Measurements from ENCODE around the gene NDUFS4.
"Not testable (repeated sequence)": the region's sequence is repeated elsewhere in the genome, so short reads cannot be mapped to it uniquely, and the experiment has no call there.

Gene NDUFS4

DNA sequence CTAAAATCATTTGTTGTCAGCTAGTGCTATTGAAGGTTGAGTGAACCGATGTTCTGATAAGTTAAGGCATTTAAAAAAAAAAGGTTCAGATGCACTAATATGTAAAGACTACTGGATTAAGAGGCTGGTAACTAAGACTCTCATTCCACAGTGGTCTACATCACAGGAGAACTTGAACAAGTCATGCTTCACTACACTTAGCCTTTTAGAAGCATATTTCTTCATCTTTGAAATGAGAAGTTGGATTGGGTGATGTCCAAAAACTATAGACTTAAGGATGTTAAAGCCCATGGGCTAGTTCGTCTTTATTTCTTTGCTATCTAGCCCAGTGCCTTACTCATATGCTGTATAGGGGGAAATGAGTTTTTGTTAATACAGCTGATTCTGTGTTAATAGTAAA lies 107.2 kb downstream of the NDUFS4 start:
- DNase-seq (ENCODE audit: low spot score): no peak

DNA sequence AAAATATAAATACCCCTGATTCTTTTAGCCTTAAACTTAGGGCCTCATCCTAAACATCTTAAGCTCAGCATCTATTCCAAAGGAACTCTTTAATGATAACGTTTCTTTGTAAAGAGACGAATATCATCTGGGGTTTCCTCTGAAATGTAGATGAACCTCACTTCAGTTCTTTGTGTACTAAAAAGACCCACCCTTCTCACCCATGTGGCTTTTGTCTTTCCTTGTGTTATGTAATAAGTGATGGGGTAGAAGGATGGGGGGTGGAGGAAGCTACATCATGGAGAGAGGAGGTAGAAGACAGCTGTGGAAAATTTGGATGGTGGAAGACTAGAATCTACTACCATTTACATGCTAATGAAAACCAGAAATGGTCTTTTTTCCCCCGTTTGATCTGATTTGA lies 111.0 kb downstream of the NDUFS4 start:
- no peak for DNase-seq (ENCODE audit: low spot score)

DNA sequence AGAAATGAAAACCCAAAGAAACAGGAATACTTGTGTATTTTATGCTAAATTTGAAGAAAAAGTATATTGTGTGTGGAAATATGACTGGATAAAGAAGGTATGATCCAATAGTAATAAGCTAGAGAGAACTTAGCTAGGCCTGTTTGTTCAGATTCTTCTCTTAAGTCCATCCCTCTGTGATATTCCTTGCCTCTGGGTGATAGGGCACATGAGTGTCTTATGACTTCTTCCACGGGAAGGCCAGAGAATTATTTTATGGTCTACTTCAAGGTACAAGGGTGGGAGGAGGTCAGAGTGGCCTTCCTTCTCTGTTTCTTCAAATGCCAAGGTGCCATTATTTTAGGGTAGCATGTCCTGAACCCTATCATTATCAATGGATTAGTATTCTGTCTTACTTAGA lies 113.7 kb downstream of the NDUFS4 start:
- DNase-seq (ENCODE audit: low spot score): no peak

DNA sequence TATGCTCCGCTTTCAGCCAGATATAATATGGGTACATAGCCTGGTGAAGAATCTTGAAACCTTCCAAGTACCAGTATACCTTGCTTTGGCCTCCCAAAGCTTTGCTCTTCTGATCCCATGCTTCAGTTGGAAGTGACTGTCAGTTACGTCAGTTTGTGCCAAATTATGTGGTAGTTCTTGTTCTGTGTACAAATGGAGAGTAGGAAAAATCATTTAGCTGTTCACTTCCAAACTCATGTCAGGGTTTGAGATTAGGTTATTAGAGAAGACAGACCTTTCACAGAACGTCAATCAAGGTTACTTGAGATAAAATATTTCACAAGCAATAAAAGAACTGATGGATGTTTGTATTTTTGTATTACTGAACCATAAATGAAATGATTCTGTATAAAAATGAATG lies 117.2 kb downstream of the NDUFS4 start:
- no peak for DNase-seq (ENCODE audit: low spot score)

DNA sequence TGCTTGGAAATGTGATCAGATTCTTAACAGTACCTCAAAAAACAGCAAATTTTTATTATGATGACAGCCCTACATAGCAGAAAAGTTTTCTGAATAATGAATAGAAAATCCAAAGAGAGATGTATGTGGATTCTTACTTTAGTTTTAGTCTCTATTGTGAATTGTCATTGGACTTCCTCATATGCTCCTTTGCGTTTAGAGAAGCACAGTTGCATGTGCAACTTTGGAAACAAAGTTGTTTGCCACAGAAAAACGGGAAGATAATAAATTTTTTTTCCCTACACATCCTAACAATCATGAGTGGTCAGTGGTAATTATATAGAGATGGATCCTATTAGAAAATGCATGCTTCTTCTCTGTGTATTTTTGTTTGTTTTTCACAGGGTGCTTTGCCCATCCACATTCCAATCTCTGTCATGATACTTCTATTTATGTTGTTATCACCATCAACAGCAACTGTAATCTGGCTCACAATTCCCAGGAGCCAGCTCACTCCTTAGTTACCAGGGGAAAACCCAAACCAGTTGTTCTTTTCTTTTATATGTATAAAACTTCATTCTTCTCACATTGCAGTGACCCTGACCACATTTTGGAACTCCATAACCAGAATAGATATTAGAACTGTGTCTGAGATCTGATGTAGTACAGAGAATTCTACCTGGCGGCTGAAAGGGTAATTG lies 118.7 kb downstream of the NDUFS4 start:
- DNase-seq (ENCODE audit: low spot score): no peak

DNA sequence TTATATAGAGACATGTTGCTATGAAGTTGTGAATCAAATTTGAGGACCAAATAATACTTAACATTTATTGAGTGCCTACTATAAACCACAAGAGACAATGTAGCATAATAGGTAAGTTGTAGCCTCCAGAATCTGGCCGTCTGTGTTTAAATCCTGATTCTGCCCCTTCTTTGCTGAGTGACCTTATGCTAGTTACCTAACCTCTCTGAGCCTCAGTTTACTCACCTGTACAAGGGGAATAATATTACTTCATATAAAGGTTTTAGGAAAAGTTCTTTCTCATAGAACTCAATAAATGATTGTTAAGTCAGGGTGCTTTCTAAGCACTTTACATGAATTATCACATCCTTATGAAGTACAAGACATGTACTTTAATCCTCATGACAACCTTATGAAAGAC lies 120.6 kb downstream of the NDUFS4 start:
- no peak for DNase-seq (ENCODE audit: low spot score)

DNA sequence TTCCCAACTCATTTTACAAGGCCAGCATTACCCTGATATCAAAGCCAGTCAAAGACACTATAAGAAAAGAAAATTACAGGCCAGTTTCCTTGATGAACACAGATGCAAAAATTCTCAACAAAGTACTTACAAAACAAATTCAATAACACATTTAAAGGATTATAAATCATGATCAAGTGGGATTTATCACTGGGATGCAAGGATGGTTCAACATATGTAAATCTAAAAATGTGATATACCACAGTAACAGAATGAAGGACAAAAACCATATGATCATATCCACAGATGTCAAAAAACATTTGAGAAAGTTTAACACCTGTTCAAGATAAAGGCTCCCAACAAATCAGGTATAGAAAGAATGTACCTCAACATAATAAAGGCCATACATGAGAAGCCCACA lies 130.6 kb downstream of the NDUFS4 start:
- DNase-seq (ENCODE audit: low spot score): no peak

DNA sequence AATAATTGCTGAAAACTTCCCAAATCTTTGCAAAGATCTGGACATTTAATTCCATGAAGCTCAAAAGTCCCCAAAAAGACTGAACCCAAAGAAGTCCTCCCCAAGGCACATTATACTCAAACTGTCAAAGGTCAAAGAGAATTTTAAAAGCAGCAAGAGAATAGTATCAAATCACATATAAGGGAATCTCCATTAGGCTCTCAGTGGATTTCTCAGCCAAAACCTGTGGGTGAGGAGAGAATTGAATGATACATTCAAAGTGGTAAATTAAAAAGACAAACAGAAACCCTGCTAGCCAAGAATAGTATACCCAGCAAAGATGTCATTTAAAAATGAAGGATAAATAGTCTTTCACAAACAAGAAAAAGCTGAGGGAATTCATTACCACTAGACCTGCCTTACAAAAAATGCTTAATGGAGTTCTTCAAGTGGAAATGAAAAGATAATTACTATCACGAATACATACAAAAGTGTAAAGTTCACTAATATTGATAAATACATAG lies 134.1 kb downstream of the NDUFS4 start:
- no peak for DNase-seq (ENCODE audit: low spot score)

DNA sequence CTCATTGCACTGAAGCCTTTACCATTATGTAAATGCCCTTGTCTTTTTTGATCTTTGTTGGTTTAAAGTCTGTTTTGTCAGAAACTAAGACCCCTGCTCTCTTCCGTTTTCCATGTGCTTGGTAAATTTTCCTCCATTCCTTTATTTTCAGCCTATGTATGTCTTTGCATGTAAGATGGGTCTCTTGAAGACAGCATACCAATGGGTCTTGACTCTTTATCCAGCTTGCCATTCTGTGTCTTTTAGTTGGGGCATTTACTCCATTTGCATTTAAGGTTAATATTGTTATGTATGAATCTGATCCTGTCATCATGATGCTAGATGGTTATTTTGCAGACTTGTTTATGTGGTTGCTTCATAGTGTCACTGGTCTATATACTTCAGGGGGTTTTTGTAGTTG lies 150.0 kb downstream of the NDUFS4 start:
- not testable (repeated sequence) for DNase-seq (ENCODE audit: low spot score)

DNA sequence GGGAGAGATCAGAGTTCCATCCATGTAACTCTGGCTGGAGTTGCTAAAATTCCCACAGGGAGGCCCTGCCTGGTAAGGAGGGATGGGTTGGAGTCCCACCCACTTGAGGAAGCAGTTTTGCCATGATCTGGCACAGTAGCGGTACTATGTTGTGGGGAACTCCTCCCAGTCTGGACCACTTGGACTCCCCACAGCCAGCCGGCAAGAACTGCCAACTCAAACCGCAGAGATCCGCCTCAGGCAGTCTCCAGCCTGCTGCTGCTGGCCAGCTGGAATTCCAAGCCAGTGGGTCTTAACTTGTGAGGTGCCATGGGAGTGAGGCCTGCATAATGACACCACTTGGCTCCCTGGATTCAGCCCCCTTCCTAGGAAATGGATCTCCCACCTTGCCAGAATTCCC lies 151.9 kb downstream of the NDUFS4 start:
- DNase-seq (ENCODE audit: low spot score): no peak

DNA sequence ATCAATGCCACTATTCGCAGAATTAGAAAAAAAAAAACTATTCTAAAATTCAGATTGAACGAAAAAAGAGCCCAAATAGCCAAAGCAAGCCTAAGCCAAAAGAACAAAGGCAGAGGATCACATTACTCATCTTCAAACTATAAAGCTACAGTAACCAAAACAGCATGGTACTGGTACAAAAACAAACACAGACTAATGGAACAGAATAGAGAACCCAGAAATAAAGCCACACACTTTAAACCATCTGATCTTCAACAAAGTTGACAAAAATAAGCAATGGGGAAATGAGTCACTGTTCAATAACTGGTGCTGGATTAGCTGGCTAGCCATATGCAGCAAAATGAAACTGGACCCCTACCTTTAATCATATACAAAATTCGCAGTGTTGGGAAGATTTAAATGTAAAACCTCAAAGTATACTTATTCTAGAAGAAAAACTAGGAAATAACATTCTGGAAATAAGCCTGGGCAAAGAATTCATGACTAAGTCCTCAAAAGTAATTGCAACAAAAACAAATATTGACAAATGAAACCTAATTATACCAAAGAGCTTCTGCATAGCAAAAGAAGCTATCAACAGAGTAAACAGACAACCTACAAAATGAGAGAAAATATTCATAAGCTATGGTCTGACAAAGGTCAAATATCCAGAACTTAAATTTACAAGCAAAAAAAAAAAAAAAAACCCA lies 153.7 kb downstream of the NDUFS4 start:
- no peak for DNase-seq (ENCODE audit: low spot score)

DNA sequence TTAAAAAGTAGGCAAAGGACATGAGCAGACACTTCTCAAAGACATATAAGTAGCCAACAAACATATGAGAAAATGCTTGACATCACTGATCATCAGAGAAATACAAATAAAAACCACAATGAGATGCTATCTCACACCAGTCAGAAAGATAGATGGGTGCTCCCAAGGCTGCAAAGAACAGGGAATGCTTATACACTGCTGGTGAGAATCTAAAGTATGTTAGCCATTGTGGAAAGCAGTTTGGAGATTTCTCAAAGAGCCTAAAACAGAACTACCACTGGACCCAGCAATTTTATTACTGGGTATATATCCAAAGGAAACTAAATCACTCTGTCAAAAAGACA lies 154.2 kb downstream of the NDUFS4 start:
- DNase-seq (ENCODE audit: low spot score): no peak

DNA sequence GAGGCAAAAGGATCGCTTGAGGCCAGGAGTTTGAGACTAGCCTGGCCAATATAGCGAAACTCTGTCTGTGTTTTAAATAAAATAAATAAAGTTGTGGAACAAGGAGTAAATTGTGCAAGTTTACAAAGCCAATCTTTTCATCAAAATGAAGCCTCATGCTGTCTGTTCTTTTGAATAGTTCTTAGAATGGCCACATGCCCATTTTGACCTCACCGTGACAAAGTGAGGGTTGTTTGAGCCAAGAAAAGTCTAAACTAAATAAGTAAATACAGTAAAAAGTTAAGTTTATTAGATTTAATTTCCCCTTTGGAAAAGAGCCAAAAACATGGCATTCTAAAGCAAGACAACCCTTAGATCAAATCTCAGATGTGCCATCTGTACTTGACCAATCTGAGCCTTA lies 165.7 kb downstream of the NDUFS4 start:
- DNase-seq (ENCODE audit: low spot score): no peak

DNA sequence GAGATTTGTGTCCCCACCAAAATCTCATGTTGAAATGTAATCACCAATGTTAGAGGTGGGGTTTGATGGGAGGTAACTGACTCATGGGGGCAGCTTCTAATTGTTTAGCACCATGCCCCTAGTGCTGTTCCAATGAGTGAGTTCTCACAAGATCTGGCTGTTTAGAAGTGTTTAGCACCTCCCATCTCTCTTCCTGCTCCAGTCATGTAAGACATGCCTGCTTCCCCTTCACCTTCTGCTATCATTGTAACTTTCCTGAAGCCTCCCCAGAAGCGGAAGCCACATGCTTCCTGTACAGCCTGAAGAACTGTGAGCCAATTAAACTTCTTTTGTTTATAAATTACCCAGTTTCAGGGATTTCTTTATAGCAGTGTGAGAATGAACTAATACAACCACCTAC lies 170.5 kb downstream of the NDUFS4 start:
- DNase-seq (ENCODE audit: low spot score): peak; percentile 36

All from NAMALWA (cell line).